ENCODE results near the gene NDP. TPM values are rescaled to one million over a fixed set of nuclear protein-coding genes. Genes with fewer than 3 reads are reported as not detected.

NDP gene
- total RNA-seq, 4 donors from 2014 or later: 0.63 TPM; not detected in 3

- no peak for TF ChIP-seq CTCF (IDR thresholded peaks at IDR 0.05)
- ATAC-seq (ENCODE audit: low FRiP score) (no peak), DNase-seq (ENCODE audit: low spot score) (no peak)
These were observed 38.3 kb upstream of the NDP start for GRCh38 chrX:44011506-44011905.

- DNase-seq (ENCODE audit: low spot score) (no peak), ATAC-seq (ENCODE audit: low FRiP score) (no peak)
- TF ChIP-seq CTCF (IDR thresholded peaks at IDR 0.05): no peak
These were observed 37.4 kb upstream of the NDP start for GRCh38 chrX:44010626-44011025.

- TF ChIP-seq CTCF (IDR thresholded peaks at IDR 0.05): no peak
- no peak for ATAC-seq (ENCODE audit: low FRiP score)
- no peak for DNase-seq (ENCODE audit: low spot score)
These were observed 32.9 kb upstream of the NDP start for GRCh38 chrX:44006081-44006480.

- no peak for ATAC-seq (ENCODE audit: low FRiP score)
- DNase-seq (ENCODE audit: low spot score): no peak
- TF ChIP-seq CTCF (IDR thresholded peaks at IDR 0.05): no peak
These were observed 30.8 kb upstream of the NDP start for GRCh38 chrX:44003975-44004374.

GRCh38 chrX:44002567-44002966 is 29.4 kb upstream of the NDP start:
- ATAC-seq (ENCODE audit: low FRiP score) (no peak), DNase-seq (ENCODE audit: low spot score) (no peak)
- no peak for TF ChIP-seq CTCF (IDR thresholded peaks at IDR 0.05)

- DNase-seq (ENCODE audit: low spot score): no peak
- no peak for ATAC-seq (ENCODE audit: low FRiP score)
- no peak for TF ChIP-seq CTCF (IDR thresholded peaks at IDR 0.05)
These were observed 25.2 kb upstream of the NDP start for GRCh38 chrX:43998374-43998773.

GRCh38 chrX:43996491-43996890 is 23.3 kb upstream of the NDP start:
- DNase-seq (ENCODE audit: low spot score) (no peak), ATAC-seq (ENCODE audit: low FRiP score) (no peak)
- no peak for TF ChIP-seq CTCF (IDR thresholded peaks at IDR 0.05)

Data from omental fat pad (tissue), 4 donors.